WTC11 (cell line): Measurements from ENCODE around the gene ADH5. TPM values are rescaled to one million over a fixed set of nuclear protein-coding genes. Genes with fewer than 3 reads are reported as not detected.
A peak's percentile ranks its signal among the peaks of the same experiment; 100 is the strongest.

Source experiments
- AR ChIP-seq: fragments of 250-450 bp; sonication (Bioruptor Pico); IDR thresholded peaks from 2 replicates; pipeline ENCODE4 v1.9.0; 2021; ENCODE audit warnings: mild to moderate bottlenecking
- ATF1 ChIP-seq: sonication (generic); formaldehyde crosslinking; IDR thresholded peaks from 2 replicates; pipeline ENCODE4 v1.8.1; 2023; ENCODE audit warnings: mild to moderate bottlenecking, moderate library complexity, missing genetic modification reagents
- CREB1 ChIP-seq: sonication (generic); formaldehyde crosslinking; IDR thresholded peaks from 2 replicates; pipeline ENCODE4 v1.8.0; 2023; ENCODE audit warnings: mild to moderate bottlenecking, missing genetic modification reagents
- CTCF ChIP-seq: fragments of 200-600 bp; IDR thresholded peaks from 2 replicates; pipeline ENCODE4 v1.8.0; 2022; ENCODE audit warnings: antibody characterized with exemption
- E2F1 ChIP-seq: sonication (generic); formaldehyde crosslinking; IDR thresholded peaks from 2 replicates; pipeline ENCODE4 v1.8.0; 2022; ENCODE audit warnings: mild to moderate bottlenecking, missing genetic modification reagents
- ESRRA ChIP-seq: sonication (generic); formaldehyde crosslinking; IDR thresholded peaks from 2 replicates; pipeline ENCODE4 v1.8.1; 2022; ENCODE audit warnings: mild to moderate bottlenecking, missing genetic modification reagents, borderline replicate concordance
- FOXJ3 ChIP-seq: sonication (generic); formaldehyde crosslinking; IDR thresholded peaks from 2 replicates; pipeline ENCODE4 v1.9.0; 2021; ENCODE audit warnings: missing genetic modification reagents, mild to moderate bottlenecking, borderline replicate concordance
- FOXP1 ChIP-seq: sonication (generic); formaldehyde crosslinking; IDR thresholded peaks from 2 replicates; pipeline ENCODE4 v1.8.0; 2022; ENCODE audit warnings: missing genetic modification reagents, mild to moderate bottlenecking, moderate library complexity, borderline replicate concordance
- JAZF1 ChIP-seq: fragments of 250-450 bp; sonication (Bioruptor Pico); IDR thresholded peaks from 2 replicates; pipeline ENCODE4 v1.9.0; 2021; ENCODE audit warnings: moderate library complexity, mild to moderate bottlenecking, inconsistent platforms
- MAX ChIP-seq: sonication (generic); formaldehyde crosslinking; IDR thresholded peaks from 2 replicates; pipeline ENCODE4 v1.8.0; 2022; ENCODE audit warnings: mild to moderate bottlenecking, missing genetic modification reagents
- MYBL2 ChIP-seq: sonication (generic); formaldehyde crosslinking; IDR thresholded peaks from 2 replicates; pipeline ENCODE4 v1.8.1; 2023; ENCODE audit warnings: mild to moderate bottlenecking, moderate library complexity, missing genetic modification reagents
- NFE2L1 ChIP-seq: sonication (generic); formaldehyde crosslinking; IDR thresholded peaks from 2 replicates; pipeline ENCODE4 v1.8.1; 2023; ENCODE audit warnings: missing genetic modification reagents
- NFYB ChIP-seq: sonication (generic); formaldehyde crosslinking; conservative IDR thresholded peaks from 2 replicates; pipeline ENCODE4 v1.8.0; 2022; ENCODE audit warnings: low read depth, missing genetic modification reagents
- NR1H2 ChIP-seq: sonication (generic); formaldehyde crosslinking; IDR thresholded peaks from 2 replicates; pipeline ENCODE4 v1.9.0; 2021; ENCODE audit warnings: mild to moderate bottlenecking, moderate library complexity, missing genetic modification reagents
- OVOL2 ChIP-seq: fragments of 250-450 bp; sonication (Bioruptor Pico); IDR thresholded peaks from 2 replicates; pipeline ENCODE4 v1.9.0; 2021; ENCODE audit warnings: mild to moderate bottlenecking, borderline replicate concordance
- PRDM15 ChIP-seq: sonication (generic); formaldehyde crosslinking; IDR thresholded peaks from 2 replicates; pipeline ENCODE4 v1.8.0; 2022; ENCODE audit warnings: missing genetic modification reagents
- SMAD3 ChIP-seq: sonication (generic); formaldehyde crosslinking; IDR thresholded peaks from 2 replicates; pipeline ENCODE4 v1.8.0; 2022; ENCODE audit warnings: missing genetic modification reagents, mild to moderate bottlenecking, borderline replicate concordance
- SP1 ChIP-seq: sonication (generic); formaldehyde crosslinking; conservative IDR thresholded peaks from 2 replicates; pipeline ENCODE4 v1.8.1; 2022; ENCODE audit warnings: missing genetic modification reagents
- ZBTB21 ChIP-seq: sonication (generic); formaldehyde crosslinking; IDR thresholded peaks from 2 replicates; pipeline ENCODE4 v1.8.1; 2023; ENCODE audit warnings: mild to moderate bottlenecking, missing genetic modification reagents, borderline replicate concordance
- ZBTB43 ChIP-seq: sonication (generic); formaldehyde crosslinking; IDR thresholded peaks from 2 replicates; pipeline ENCODE4 v1.8.1; 2023; ENCODE audit warnings: mild to moderate bottlenecking, missing genetic modification reagents
- ZNF138 ChIP-seq: sonication (generic); formaldehyde crosslinking; conservative IDR thresholded peaks from 2 replicates; pipeline ENCODE4 v1.8.1; 2022; ENCODE audit warnings: mild to moderate bottlenecking, moderate library complexity, missing genetic modification reagents
- ZNF219 ChIP-seq: sonication (generic); formaldehyde crosslinking; IDR thresholded peaks from 2 replicates; pipeline ENCODE4 v1.8.0; 2023; ENCODE audit warnings: missing genetic modification reagents, mild to moderate bottlenecking, borderline replicate concordance
- ZNF232 ChIP-seq: sonication (generic); formaldehyde crosslinking; IDR thresholded peaks from 2 replicates; pipeline ENCODE4 v1.8.0; 2022; ENCODE audit warnings: mild to moderate bottlenecking, missing genetic modification reagents
- ZNF263 ChIP-seq: sonication (generic); formaldehyde crosslinking; IDR thresholded peaks from 2 replicates; pipeline ENCODE4 v1.8.1; 2022; ENCODE audit warnings: low read depth, mild to moderate bottlenecking, moderate library complexity, missing genetic modification reagents
- ZNF317 ChIP-seq: sonication (generic); formaldehyde crosslinking; IDR thresholded peaks from 2 replicates; pipeline ENCODE4 v1.8.1; 2023; ENCODE audit warnings: low read depth, mild to moderate bottlenecking, moderate library complexity, missing genetic modification reagents, borderline replicate concordance
- total RNA-seq: library from RNA; stranded (reverse); gene quantifications from 3 replicates; pipeline ENCODE4 v1.2.3, GENCODE V29; 2021

Gene ADH5
- total RNA-seq, 1 experiment from 2014 or later = 244 TPM

DNA sequence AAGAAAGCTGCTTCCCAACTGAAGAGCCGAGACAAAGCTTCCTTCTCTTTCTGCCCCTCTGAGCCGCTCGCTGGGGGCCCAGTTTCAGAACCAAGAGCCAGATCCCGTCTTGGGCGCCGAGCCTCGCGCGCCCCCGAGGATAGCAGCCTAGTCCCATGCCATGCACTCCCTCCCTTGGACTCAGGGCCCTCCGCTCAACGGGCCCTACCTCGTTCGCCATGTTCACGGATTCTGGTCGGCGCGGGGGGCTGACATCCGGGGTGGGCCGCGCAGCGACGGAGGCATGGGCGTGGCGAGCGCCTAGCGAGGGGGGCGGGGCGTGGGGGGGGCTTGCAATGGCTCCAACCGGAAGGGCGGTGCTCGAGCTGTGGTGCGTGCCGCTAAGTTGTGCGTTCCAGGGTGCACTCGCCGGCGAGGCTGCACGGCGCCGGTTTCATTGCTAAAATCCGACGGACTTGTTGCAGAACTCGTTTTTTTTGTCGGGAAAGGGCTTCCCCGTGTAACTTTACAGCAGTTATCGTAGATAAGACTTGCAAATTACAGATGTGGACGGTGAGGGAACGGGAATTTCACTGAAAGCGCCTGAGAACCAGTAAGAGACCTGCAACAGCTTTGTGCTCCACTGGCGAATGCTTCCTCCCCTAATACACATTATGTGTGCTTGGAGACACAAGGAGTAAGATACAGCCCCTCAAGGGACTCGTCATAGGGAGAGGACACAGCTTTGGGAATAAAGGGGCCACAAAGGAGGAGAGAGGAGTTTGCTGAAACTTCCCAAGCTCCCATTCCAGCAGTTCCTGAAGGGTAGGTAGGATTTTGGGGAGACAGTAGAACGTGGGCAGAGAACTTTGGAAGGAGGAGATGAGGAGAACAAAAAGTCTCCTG is at the start of gene ADH5 (continued):
- peak; percentile 63; the same call in 1 of the 2 replicates for TF ChIP-seq SMAD3 (CRISPR knock-in tag)
- peak; percentile 59; the same call in 1 of the 2 replicates for TF ChIP-seq ATF1 (CRISPR knock-in tag)
- TF ChIP-seq MYBL2 = no peak
- TF ChIP-seq E2F1 = peak; percentile 58; the same call in 1 of the 2 replicates
- peak; percentile 85 for TF ChIP-seq ESRRA
- TF ChIP-seq ZBTB43 (CRISPR knock-in tag) = 0 out of 2 replicates have a peak, but pooled peaks have one; percentile 40
- peak; percentile 87 for TF ChIP-seq SP1
- TF ChIP-seq FOXJ3 (CRISPR knock-in tag) = no peak
- TF ChIP-seq ZNF219 (CRISPR knock-in tag) = no peak
- TF ChIP-seq ZNF138 = no peak
- TF ChIP-seq AR = no peak
- TF ChIP-seq ZNF263 (CRISPR knock-in tag) = no peak
- TF ChIP-seq NFYB (CRISPR knock-in tag) = 0 out of 2 replicates have a peak, but pooled peaks have one; percentile 4
- TF ChIP-seq NFE2L1 (CRISPR knock-in tag) = no peak
- TF ChIP-seq ZNF232 (CRISPR knock-in tag) = peak; percentile 81; the same call in 1 of the 2 replicates
- TF ChIP-seq FOXP1 (CRISPR knock-in tag) = peak; percentile 62
- TF ChIP-seq JAZF1 (CRISPR knock-in tag) = no peak
- no peak for TF ChIP-seq NR1H2 (CRISPR knock-in tag)
- TF ChIP-seq OVOL2 (CRISPR knock-in tag) = no peak
- peak; percentile 16; the same call in 1 of the 2 replicates for TF ChIP-seq ZBTB21 (CRISPR knock-in tag)
- TF ChIP-seq CREB1 (CRISPR knock-in tag) = 0 out of 2 replicates have a peak, but pooled peaks have one; percentile 20
- no peak for TF ChIP-seq CTCF
- 0 out of 2 replicates have a peak, but pooled peaks have one; percentile 7 for TF ChIP-seq ZNF317 (CRISPR knock-in tag)
- TF ChIP-seq MAX (CRISPR knock-in tag) = peak; percentile 75
- TF ChIP-seq PRDM15 (CRISPR knock-in tag) = no peak
